Nephron progenitor cell (in vitro differentiated cells): ENCODE measurements around the gene GXYLT1.

Experiments
- DNase-seq: peaks from one replicate; pipeline ENCODE4 v3.0.0; 2021
- H3K27ac Mint-ChIP-seq: 2 replicates; pipeline ENCODE4 v1.8.0; 2021; ENCODE audit warnings: mild to moderate bottlenecking, moderate library complexity, mixed read lengths
- H3K27me3 Mint-ChIP-seq: 2 replicates; pipeline ENCODE4 v1.8.0; 2021; ENCODE audit warnings: mild to moderate bottlenecking, low read depth, mixed read lengths; ENCODE audit not compliant: poor library complexity
- H3K36me3 Mint-ChIP-seq: 2 replicates; pipeline ENCODE4 v1.8.0; 2021; ENCODE audit warnings: low read depth, mixed read lengths
- H3K4me1 Mint-ChIP-seq: 2 replicates; pipeline ENCODE4 v1.8.0; 2021; ENCODE audit warnings: mixed read lengths
- H3K4me3 Mint-ChIP-seq: 2 replicates; pipeline ENCODE4 v1.8.0; 2021; ENCODE audit warnings: mild to moderate bottlenecking, moderate library complexity, mixed read lengths
- H3K9me3 Mint-ChIP-seq: 2 replicates; pipeline ENCODE4 v1.8.0; 2021; ENCODE audit warnings: mild to moderate bottlenecking, moderate library complexity, mixed read lengths
- TF ChIP-seq, protein P1 (sequence below): fragments of 200-600 bp; sonication (generic); IDR thresholded peaks from 2 replicates; pipeline ENCODE4 v1.5.0; 2021; ENCODE audit warnings: antibody characterized with exemption

The GXYLT1 gene

GRCh38 chr12:42086031-42086430, 58.6 kb downstream of the GXYLT1 start:
- peaks cover 61% of the 10 kb centered on the region for H3K36me3 Mint-ChIP-seq
- no peak overlapping the region for H3K4me3 Mint-ChIP-seq
- TF ChIP-seq, protein P1, sequence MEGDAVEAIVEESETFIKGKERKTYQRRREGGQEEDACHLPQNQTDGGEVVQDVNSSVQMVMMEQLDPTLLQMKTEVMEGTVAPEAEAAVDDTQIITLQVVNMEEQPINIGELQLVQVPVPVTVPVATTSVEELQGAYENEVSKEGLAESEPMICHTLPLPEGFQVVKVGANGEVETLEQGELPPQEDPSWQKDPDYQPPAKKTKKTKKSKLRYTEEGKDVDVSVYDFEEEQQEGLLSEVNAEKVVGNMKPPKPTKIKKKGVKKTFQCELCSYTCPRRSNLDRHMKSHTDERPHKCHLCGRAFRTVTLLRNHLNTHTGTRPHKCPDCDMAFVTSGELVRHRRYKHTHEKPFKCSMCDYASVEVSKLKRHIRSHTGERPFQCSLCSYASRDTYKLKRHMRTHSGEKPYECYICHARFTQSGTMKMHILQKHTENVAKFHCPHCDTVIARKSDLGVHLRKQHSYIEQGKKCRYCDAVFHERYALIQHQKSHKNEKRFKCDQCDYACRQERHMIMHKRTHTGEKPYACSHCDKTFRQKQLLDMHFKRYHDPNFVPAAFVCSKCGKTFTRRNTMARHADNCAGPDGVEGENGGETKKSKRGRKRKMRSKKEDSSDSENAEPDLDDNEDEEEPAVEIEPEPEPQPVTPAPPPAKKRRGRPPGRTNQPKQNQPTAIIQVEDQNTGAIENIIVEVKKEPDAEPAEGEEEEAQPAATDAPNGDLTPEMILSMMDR = no peak
- DNase-seq = no peak
- no peak overlapping the region for H3K27ac Mint-ChIP-seq
- H3K9me3 Mint-ChIP-seq = peaks cover 5% of the 10 kb centered on the region
- no peaks in the 10 kb centered on the region for H3K27me3 Mint-ChIP-seq
- no peaks in the 10 kb centered on the region for H3K4me1 Mint-ChIP-seq

- H3K9me3 Mint-ChIP-seq = peaks cover 5% of the 10 kb centered on the region
- peaks cover 62% of the 10 kb centered on the region for H3K36me3 Mint-ChIP-seq
- no peaks in the 10 kb centered on the region for H3K27me3 Mint-ChIP-seq
- DNase-seq = no peak
- H3K4me1 Mint-ChIP-seq = no peaks in the 10 kb centered on the region
- H3K27ac Mint-ChIP-seq = no peak overlapping the region
- TF ChIP-seq, protein P1 = no peak
- H3K4me3 Mint-ChIP-seq = no peak overlapping the region
Observed at GRCh38 chr12:42085594-42085993, 59.1 kb downstream of the GXYLT1 start.

DNA sequence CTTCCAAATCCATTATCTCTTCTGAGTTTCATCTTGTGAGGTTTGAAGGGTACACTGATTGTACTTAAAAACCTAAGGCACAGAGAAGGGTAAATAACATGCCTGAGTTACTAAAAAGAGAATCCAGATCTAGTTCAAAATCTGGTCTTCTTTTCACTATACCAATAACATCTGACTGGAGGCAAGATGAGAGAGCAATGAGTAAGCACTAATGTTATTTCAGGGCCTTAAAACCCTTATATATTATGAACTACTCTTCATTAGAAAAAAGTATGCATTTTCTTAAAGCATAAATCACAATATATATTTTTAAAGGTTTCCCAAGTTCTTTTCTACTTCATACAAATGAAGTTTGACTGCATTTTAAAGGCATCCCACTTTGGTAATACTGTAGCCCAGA, 60.2 kb downstream of the GXYLT1 start:
- H3K4me1 Mint-ChIP-seq = no peaks in the 10 kb centered on the region
- peaks cover 5% of the 10 kb centered on the region for H3K9me3 Mint-ChIP-seq
- H3K36me3 Mint-ChIP-seq = peaks cover 56% of the 10 kb centered on the region
- no peak overlapping the region for H3K27ac Mint-ChIP-seq
- no peaks in the 10 kb centered on the region for H3K27me3 Mint-ChIP-seq
- no peak for DNase-seq
- TF ChIP-seq, protein P1 = no peak
- H3K4me3 Mint-ChIP-seq = no peak overlapping the region

DNA sequence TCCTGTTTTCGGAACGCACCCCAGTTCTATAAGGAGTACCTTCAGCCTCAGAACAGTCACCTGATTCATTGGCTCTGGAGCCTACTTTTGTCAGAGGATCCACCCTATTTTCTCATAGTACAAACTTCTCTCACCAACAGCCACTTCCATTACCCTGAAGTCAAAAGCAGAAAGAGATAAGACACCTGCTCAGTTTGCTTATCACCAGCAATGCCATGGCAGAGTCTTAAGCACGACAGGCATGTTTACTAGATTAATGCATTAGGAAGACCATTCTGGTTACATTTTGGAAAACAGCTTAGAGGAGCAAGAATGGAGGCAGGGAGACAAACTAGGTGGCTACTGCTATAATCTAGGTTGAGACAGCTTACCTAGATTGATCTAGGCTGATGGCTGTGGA, 67.7 kb downstream of the GXYLT1 start:
- Mint-ChIP-seq H3K9me3 (peaks cover 12% of the 10 kb centered on the region), H3K27ac (no peak overlapping the region), H3K27me3 (no peaks in the 10 kb centered on the region), H3K4me1 (no peaks in the 10 kb centered on the region), H3K36me3 (peaks cover 38% of the 10 kb centered on the region), H3K4me3 (no peak overlapping the region)
- TF ChIP-seq, protein P1 = no peak
- no peak for DNase-seq

DNA sequence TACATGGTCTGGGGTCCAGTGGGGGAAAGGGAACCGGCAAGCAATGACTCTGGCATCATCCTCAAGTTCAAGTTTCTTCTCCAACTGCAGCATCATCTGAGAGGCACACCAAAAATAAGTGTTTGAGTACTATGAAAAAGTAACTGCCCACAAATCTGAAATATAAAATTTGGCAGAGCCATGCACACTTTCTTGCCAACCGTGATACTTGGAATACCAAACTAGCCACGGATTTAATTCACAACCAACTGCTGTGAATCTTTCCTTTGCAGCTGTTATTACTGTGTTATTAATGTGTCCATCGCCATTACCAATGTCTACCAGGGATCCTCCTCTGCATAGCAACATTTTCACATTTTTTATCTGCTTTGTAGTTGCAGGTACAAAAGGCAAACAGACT, 74.6 kb downstream of the GXYLT1 start:
- no peak overlapping the region for H3K4me3 Mint-ChIP-seq
- TF ChIP-seq, protein P1 = no peak
- no peaks in the 10 kb centered on the region for H3K4me1 Mint-ChIP-seq
- no peaks in the 10 kb centered on the region for H3K27me3 Mint-ChIP-seq
- peaks cover 23% of the 10 kb centered on the region for H3K36me3 Mint-ChIP-seq
- H3K9me3 Mint-ChIP-seq = peaks cover 43% of the 10 kb centered on the region
- no peak overlapping the region for H3K27ac Mint-ChIP-seq
- no peak for DNase-seq

GRCh38 chr12:42059127-42059526, 85.5 kb downstream of the GXYLT1 start:
- Mint-ChIP-seq H3K4me3 (no peak overlapping the region), H3K27me3 (peaks cover 3% of the 10 kb centered on the region), H3K4me1 (no peaks in the 10 kb centered on the region), H3K9me3 (peaks cover 47% of the 10 kb centered on the region), H3K27ac (no peak overlapping the region), H3K36me3 (peaks cover 8% of the 10 kb centered on the region)
- TF ChIP-seq, protein P1 = no peak
- DNase-seq = no peak
